SIG-M5 treated with dmso at 0.1 percent for 504 hours (cell line): ENCODE data around the gene PTRH1.

Experiments
- DNase-seq: peaks from one replicate; lab custom pipeline; 2025; ENCODE audit not compliant: unreplicated experiment; lab: John Stamatoyannopoulos, UW

Gene PTRH1

DNA sequence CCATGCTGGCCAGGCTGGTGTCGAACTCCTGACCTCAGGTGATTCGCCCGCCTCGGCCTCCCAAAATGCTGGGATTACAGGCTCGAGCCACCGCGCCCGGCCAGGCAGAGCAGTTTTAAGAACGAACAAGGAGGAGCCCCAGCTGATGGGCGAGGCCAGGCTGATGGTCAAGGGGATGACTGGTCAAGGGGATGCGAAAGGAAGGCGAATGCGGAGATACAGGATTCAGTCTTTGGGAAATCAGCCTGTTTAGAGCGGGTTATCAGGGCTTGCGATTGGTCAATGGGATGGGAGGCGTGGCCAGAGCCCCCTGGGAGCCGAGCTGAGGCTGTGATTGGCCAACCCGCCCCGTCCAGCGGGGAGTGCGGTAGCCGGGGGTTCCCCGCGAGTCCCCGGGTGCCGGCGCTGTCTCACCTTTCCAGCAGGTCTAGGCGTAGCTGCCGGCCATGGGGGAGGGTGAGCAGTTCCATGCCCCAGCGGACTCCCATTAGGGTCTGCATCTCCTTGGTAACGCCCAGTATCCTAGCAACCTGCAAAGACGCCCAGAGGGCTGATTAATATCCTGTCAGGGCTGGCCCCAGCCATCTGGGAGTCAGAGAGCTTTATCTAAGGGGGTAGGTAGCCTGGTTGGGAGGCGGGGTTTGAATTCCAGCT lies 27.1 kb upstream of the PTRH1 start:
- DNase-seq, result no peak

DNA sequence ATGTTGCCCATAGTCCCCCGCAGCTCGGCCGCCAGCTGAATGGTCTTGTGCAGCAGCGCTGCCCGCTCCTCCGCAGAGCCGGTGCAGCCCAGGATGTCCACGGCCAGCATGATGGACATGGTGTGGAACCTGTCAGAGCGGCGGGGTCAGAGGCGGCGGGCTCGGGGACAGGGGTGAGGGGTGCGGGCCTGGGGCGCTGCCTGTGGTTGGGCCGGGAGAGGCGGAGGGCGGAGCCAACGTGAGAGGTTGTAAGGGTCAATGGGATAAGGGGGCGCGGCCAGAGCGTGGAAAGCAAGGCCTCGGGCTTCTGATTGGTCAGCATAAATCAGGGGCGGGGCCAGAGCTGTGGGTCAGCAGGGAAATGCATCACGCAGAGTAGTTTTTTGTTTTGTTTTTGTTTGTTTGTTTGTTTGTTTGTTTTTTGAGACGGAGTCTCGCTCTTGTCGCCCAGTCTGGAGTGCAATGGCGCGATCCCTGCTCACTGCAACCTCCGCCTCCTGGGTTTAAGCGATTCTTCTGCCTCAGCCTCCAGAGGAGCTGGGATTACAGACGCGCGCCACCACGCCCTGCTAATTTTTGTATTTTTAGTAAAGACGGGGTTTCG lies 26.5 kb upstream of the PTRH1 start:
- no peak for DNase-seq

DNA sequence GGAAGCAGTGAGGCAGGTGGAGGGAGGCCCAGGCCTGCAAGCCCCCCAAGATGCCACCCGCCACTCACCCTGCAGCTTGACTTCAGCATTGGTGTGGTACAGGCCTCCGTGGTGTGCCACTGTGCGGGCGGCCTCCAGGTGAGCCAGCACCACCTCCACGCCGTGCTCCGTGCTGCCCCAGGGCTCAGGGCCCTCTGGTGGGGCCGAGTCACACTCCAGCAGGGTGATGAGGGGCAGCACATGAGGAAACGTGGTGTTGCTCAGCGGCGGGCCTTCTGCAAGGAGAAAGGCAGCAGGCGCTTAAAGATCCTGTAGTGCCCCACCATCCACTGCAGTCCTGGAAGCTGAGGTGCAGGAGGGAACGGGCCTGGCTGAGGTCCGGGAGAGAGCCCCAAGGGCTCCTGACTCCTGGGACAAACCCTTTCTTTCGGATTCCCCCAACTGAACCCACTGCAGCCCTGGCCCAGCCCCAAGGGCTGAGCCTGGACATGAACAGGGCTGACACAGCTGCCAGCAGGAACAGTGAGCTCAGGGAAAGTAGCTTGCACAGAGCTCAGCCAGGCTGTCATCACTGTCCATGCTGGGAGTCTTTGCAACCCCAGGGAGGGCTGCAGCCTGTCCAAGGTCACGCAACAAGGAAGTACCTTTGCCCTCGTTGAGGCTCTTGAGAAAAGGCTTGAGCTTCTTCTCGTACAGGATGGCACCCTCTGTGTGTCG lies 24.3 kb upstream of the PTRH1 start:
- no peak for DNase-seq

DNA sequence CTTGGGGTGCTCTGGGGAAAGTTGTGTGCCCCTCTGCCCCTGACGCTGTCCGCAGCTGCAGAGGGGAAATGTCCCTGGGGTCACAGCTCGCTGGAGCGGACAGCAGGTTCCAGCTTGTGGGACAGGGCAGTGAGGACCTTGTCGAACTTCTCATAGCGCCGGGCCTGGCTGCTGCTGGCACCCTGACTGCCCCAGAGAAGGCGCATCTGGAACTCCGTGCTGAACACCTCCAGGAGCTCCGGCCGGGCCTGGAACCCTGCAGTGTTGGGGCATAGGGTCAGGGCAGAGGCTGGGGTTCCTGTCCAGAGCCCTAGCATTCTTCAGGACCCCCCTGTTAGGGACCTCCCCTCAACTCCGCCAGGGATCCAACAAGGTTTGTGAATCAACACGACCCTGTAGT lies 23.2 kb upstream of the PTRH1 start:
- DNase-seq, result no peak

DNA sequence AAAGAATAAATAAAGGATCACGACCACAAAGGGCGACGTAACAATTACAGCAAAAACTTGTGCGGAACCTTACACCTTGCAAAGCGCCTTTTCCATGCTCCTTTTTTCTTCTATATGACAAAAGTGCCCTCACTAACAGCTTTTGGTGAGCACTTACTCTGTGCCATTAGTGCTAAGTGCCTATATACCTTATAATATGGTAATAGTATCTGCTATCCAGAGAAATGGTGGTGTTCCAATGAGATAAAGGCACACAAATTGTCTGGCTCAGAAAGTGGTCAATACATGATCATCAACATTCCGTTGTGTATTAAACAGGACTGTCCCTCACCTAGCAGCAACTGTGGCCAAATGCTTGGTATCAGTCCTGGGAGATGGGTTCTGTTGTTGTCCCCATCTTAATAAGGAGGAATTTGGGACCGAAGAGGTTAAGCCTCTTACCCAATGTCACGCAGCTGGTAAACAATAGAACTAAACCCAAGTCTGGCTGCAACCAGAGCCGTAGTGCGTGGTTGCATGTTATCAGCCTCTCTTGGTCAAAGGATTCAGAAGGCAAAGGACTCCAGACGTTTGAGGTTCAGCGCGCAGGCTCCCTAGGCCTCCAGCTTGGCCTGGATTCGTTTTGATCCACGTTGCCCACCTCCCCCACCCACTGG lies 20.2 kb upstream of the PTRH1 start:
- no peak for DNase-seq

DNA sequence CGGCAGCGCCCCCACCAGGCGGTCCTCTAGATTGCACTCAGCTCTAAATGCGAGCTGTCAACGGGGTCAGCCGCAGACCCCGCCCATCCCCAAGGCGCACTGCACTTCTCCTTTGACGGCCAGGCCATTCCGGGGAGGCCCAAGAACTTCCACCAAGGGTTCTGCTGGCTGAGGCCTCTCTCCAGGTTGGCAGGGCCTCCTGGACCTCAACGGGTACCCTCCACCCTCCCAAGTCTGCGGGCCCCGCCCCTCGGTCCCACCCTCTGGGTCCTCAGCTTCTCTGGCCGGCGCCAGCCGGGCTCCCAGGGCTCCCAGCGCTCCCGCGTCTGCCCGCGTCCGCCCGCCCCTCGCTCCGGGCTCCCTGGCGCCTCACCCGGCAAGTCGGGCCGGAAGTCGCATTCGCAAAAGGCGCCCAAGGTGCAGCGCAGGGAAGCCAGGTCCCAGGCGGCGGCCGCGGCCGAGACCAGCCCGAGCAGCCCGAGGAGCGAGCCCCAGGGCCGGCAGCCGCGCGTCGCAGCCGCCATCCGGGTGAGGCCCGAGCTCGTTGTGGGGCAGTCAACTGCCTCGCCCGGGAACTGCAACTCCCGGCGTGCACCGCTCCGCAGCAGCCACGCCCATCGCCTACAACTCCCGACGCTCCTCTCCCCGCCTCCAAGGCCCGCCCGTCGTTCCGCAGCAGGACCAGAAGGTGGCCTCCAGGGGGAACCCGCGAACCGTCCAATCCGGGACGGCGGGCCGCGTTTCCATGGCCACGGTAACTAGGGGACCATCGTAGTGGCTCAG lies 19.5 kb upstream of the PTRH1 start, which contains the start of gene TOR2A:
Gene TOR2A, minus strand, starts transcription at position 548 of the 783 bp plus-strand sequence. Its CDS starts 24 bp downstream, at position 524.
- peak; percentile 95 for DNase-seq

DNA sequence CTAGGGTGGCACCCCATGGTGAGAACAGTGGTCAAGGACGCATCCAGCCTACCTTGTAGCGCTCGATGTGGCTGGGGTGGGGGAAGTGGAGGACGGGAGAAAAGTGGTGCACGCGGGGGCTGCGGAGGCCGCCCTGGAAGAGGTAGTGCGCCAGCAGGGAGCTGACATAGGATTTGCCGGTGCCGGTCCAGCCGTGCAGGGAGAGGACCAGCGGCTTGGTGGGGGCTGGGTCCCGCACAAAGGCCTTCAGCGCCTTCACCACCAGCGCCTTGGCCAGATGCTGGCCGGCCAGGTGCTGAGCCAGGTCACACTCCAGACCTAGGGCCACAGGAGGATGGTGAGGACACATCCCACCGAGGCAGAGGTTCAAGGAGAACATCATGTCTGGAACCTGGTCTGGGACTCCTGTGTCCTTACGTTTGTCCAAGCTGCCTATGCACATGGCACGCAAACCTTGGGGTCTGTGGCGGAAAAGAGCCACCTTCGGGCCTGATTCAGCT lies 18.8 kb upstream of the PTRH1 start:
- DNase-seq, result no peak

DNA sequence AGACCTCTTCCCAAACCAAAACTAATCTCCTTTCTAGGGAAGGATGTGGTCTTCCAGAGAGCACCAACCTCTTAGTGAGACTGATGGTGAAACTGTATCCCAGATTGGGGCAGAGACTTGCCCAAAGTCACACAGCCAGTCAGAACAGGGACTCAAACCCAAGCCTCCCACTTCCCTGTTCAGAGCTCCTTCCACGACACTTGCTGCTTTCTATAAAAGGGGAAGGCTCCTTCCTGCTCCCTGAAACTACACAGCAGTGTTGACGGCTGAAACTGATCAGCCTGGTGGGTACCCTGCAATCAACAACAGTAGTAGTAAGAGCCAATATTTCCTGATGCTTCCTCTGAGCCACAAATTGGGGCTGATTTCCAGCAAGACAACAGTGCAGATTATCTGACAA lies 18.2 kb upstream of the PTRH1 start:
- peak; percentile 41 for DNase-seq

DNA sequence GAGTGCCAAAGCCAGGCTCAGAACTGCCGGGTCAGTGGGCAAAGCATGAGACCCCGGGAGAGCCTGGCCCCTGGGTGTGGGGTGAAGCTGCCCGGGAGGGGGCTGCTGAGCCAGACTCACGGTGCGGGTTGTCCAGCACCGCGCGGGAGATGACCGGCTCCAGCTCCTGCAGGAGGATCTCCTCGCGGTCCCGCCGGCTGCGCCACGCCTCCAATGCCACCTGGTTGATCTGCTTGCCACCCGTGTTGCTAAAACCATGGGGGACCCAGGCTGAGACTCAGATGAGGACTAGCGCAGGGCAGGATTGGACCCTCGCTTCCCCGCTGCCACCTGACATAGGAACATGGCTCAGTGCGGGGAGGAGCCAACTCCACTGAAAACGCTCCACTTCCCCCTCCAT lies 17.0 kb upstream of the PTRH1 start:
- no peak for DNase-seq

DNA sequence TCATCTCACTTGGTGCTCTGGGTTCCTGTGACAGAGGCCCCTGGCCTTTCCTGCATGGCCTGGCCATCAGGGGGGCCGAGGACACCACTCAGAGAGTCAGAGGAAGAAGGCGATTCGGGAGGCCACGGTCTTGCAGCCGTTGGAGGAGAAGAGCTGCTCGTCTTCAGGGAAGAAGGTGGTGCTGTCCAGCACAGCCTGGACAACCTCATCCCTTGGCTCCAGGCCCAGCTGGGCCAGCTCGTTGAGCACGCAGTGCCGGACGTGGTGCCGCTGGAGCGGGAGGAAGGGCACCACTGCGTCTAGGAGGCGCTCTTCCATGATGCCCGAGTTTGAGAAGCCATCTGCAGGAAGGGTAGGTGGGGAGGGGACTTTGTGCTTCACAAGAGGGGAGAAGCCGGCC lies 16.5 kb upstream of the PTRH1 start:
- no peak for DNase-seq

DNA sequence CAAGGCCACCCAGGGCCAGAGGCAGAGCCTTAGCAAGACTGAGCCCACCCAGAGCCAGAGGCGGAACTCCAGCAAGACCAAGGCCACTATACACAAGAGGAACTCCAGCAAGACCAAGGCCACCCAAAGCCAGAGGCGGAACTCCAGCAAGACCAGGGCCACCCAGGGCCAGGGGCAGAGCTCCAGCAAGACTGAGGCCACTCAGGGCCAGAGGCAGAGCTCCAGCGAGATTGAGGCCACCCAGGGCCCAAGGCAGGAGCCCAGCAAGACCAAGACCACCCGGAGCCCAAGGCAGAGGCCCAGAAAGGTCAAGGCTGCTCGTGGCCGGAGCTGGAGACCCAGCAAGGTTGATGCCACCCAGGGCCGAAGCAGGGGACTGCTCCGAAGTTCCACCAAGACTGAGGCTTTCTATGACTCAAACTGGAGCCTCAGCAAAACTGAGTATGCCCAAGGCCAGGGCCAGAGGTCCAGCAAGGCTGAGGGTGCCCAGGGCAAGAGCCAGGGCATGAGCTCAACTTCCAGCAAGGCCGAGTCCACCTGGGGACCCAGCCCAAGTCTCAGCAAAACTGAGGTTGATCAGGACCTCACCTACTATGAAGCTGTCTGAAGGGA lies 15.4 kb upstream of the PTRH1 start:
- DNase-seq, result no peak

DNA sequence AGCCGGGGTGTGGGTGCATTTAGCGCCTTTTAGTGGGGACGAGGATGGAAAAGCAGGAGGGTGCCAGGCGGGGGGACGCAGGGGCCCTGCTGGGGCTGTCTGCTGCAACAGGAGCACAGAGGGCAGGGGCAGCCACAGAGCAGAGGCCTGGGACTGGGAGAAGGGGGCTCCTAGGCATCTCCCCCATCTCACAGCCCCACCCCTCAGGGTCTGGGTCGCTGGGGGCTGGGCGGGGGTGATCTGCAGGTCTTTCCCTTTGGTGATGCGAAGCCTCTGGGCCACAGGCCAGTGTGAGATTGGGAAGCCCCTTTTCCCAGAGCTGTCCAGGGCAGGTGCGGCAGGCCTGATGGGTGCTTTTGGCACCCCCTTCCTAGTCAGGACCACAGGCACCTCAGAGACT lies 14.8 kb upstream of the PTRH1 start:
- no peak for DNase-seq

DNA sequence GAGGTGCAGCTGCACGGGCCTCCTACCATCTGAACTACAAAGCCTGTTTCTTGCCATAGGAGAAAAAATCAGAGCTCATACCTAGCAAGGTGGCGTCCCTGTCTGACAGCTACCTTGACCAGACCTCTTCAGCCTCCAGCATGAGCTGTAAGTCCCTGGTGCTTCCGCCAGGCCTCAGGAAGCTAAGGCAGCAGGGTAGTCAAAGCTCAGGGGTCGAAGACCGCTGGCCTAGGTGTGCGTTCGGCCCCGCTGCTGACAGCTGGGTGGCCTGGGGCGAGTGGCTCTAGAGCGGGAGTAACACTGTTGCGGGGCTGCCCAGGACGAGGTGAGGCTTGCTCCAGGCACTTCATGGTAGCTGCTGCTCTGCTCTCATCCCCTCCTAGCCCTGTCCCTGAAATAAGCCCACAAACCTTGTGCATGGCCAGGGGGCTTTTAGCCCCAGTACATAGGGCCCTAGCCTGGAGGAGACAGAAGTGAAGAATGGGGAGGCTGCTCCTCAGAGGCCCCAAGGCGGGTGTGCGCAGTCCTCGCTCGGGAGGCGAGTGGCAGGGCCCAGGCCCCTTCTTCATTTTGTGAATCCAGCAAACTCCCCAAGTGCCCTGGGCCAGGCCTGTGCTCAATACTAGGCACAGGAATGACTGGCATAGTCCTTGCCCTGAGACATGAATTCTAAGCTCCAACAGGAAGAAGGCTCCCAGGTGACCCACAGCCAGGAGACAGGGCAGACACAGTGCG lies 14.2 kb upstream of the PTRH1 start:
- DNase-seq, result no peak

DNA sequence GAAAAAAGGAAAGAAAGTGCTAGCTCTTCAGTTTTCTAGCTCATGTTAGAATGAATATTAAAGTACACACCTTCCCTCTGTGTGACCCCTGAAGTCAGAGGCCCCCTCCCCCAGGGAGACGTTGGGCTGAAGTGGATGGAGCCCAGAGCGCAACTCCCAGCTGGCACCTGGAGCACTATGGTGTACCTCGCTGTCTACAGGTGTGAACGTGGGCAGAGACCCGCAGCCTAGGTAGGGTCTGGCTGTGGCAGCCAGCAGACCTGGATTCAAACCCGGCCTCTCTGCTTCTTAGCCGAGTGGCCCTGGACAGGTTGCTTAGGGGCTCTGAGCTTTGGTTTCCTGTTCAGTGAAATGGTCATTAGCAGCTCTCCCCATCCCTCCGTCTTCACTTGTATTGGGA lies 13.3 kb upstream of the PTRH1 start:
- DNase-seq, result no peak

DNA sequence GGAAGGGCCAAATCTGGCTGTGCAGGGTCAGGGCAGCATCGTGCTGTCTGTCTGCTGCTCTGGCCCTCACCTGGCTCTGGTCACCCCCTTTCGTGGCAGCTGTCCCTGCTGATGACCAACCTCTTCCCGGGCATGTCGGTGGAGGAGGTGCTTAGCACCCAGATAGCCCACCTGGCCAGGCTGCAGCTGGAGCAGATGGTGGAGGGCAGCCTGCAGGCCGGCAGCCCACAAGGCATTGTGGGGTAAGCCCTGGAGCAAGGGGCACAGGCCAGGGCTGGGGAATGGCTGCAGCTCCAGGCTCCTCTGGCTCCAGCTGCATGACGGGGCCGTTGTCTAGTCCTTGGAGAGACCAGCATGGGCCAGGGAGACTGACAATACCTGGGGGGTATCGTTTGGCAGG lies 11.4 kb upstream of the PTRH1 start:
- no peak for DNase-seq

DNA sequence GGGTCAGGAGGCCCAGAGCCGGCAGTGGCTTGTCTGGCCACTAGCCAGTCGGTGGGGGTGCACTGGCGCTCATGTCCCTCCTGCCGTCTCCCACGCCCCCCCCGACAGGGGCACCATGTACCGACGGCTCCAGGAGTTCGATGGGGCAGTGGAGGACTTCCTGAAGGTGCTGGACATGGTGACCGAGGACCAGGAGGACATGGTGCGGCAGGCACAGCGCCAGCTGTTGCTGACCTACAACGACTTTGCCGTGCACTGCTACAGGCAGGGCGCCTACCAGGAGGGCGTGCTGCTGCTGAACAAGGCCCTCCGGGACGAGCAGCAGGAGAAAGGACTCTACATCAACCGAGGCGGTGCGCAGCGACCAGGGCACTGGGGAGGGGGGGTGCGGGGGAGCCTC lies 8.5 kb upstream of the PTRH1 start:
- DNase-seq, result no peak

DNA sequence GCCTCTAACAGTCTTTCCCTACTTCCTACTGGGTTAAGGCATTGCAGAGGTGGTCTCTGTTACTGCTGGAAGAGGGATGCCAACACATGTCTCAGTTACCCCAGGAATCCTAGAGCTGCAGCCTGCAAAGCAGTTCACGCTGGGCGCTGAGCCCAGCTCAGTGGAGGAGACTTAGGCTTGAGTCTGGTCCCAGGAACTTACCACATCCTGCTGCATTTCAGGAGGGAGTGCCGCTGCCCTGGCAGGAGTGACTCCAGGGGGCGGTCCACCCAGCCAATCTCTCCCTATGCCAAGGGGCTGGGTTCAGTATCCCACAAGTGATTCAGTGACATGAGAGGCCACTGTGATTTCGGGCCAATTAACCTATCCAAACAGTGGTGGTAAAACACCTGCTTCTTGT lies 8.0 kb upstream of the PTRH1 start:
- DNase-seq, result no peak

DNA sequence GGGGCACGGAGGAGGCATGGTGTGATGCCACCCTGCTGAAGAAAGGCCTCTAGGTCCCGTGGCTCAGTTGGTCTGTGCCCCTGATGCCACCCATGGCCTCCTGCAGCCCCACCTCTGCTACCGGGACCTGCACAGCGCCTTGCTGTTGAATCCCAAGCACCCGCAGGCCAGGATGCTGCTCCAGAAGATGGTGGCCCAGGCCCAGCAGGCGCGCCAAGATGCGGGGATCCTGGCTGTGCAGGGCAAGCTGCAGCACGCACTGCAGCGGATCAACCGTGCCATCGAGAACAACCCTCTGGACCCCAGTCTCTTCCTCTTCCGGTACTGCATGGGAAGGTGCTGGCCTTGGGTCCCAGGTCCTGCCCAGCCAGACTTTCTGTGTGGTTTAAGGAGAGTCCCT lies 7.5 kb upstream of the PTRH1 start:
- DNase-seq, result no peak

DNA sequence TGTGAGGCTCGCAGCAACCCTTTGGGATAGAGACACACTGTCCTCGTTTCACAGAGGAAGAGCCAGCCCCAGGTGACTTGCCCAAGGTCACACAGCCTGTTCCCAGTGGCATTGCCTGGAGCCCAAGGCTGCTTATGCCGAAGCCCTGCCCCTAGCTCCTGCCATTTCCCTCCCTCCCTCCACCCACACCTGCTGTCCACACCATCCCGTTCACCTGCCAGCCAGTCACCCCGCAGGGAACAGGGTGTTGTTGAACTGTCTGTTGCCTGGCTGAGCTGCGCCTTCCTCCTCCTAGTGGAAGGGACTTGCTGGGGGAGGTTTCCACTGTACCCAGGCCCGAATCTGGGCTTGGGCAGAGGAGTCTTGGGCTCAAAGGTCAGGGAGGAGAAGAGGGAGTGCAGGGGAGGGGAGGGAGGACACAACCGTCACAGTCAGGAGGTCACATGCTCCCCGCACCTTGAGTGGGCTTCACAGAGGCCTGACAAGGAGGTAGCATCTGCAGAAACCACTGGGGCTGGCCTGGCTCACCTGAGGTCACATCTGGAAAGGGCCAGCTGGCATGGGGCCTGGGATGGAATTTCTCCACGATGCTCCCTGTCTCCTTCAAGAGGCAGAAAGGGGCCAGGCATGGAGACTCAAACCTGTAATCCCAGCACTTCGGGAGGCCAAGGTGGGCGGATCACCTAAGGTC lies 6.7 kb upstream of the PTRH1 start:
- no peak for DNase-seq
